KMS-11 (cell line): ENCODE data around the gene MKRN2.

Experiments used
- H2AFZ ChIP-seq: fragments of 200-600 bp; sonication (generic); 2 replicates; pipeline ENCODE4 v1.6.1; 2016; ENCODE audit warnings: antibody characterized with exemption, mixed run types, low read depth
- H3K27ac ChIP-seq: fragments of 200-600 bp; sonication (generic); 2 replicates; pipeline ENCODE4 v1.6.1; 2016; ENCODE audit warnings: mild to moderate bottlenecking, mixed run types
- H3K27me3 ChIP-seq: fragments of 200-600 bp; sonication (generic); 2 replicates; pipeline ENCODE4 v1.6.1; 2017; ENCODE audit warnings: mild to moderate bottlenecking, low read depth, mixed run types, moderate library complexity; ENCODE audit not compliant: insufficient read depth
- H3K36me3 ChIP-seq: fragments of 200-600 bp; sonication (generic); 2 replicates; pipeline ENCODE4 v1.6.1; 2017; ENCODE audit warnings: mild to moderate bottlenecking, mixed run types; ENCODE audit not compliant: insufficient read depth
- H3K4me1 ChIP-seq: fragments of 200-600 bp; sonication (generic); 2 replicates; pipeline ENCODE4 v1.6.1; 2016; ENCODE audit warnings: mild to moderate bottlenecking, low read depth, mixed run types; ENCODE audit not compliant: poor library complexity, severe bottlenecking
- H3K4me2 ChIP-seq: fragments of 200-600 bp; sonication (generic); 2 replicates; pipeline ENCODE4 v1.7.0; 2016; ENCODE audit warnings: mild to moderate bottlenecking, mixed run types
- H3K4me3 ChIP-seq: fragments of 200-600 bp; sonication (generic); IDR thresholded peaks from 2 replicates; pipeline ENCODE4 v1.6.1; 2017; ENCODE audit warnings: low read depth, low read length, mixed read lengths; ENCODE audit not compliant: insufficient read depth
- H3K79me2 ChIP-seq: fragments of 200-600 bp; sonication (generic); 2 replicates; pipeline ENCODE4 v1.6.1; 2016; ENCODE audit warnings: low read depth, mixed run types; ENCODE audit not compliant: insufficient read depth
- H3K9ac ChIP-seq: fragments of 200-600 bp; sonication (generic); 2 replicates; pipeline ENCODE4 v1.6.1; 2016; ENCODE audit warnings: mild to moderate bottlenecking, mixed run types
- H4K20me1 ChIP-seq: fragments of 200-600 bp; sonication (generic); 2 replicates; pipeline ENCODE4 v1.6.1; 2016; ENCODE audit warnings: mild to moderate bottlenecking, mixed run types; ENCODE audit not compliant: insufficient read depth
- CTCF ChIP-seq: fragments of 200-600 bp; sonication (generic); conservative IDR thresholded peaks from 2 replicates; pipeline ENCODE4 v1.6.1; 2017; ENCODE audit warnings: low read depth, mild to moderate bottlenecking, antibody characterized with exemption, low read length, moderate library complexity, mixed read lengths

The MKRN2 gene

GRCh38 chr3:12561397-12561796 is 4.5 kb downstream of the MKRN2 start:
- no peaks in the 10 kb centered on the region for H3K27me3 ChIP-seq
- H3K36me3 ChIP-seq: no peaks in the 10 kb centered on the region
- H3K79me2 ChIP-seq: peaks cover 73% of the 10 kb centered on the region
- peaks cover 36% of the 10 kb centered on the region for H3K4me1 ChIP-seq
- no peak overlapping the region for H3K4me3 ChIP-seq
- H3K4me2 ChIP-seq: no peak overlapping the region
- TF ChIP-seq CTCF: no peak
- H2AFZ ChIP-seq: no peak overlapping the region
- H3K9ac ChIP-seq: no peak overlapping the region
- no peak overlapping the region for H3K27ac ChIP-seq
- peaks cover 9% of the 10 kb centered on the region; the same call in 1 of the 2 replicates for H4K20me1 ChIP-seq

GRCh38 chr3:12562451-12562850 is 5.6 kb downstream of the MKRN2 start:
- H3K9ac ChIP-seq: no peak overlapping the region
- H2AFZ ChIP-seq: no peak overlapping the region
- peaks cover 78% of the 10 kb centered on the region for H3K79me2 ChIP-seq
- H3K36me3 ChIP-seq: no peaks in the 10 kb centered on the region
- H3K4me1 ChIP-seq: peaks cover 38% of the 10 kb centered on the region
- no peak overlapping the region for H3K27ac ChIP-seq
- no peak overlapping the region for H3K4me3 ChIP-seq
- TF ChIP-seq CTCF: no peak
- H3K27me3 ChIP-seq: no peaks in the 10 kb centered on the region
- H4K20me1 ChIP-seq: peaks cover 9% of the 10 kb centered on the region; the same call in 1 of the 2 replicates
- no peak overlapping the region for H3K4me2 ChIP-seq

- no peak overlapping the region for H3K9ac ChIP-seq
- no peaks in the 10 kb centered on the region for H3K36me3 ChIP-seq
- H3K79me2 ChIP-seq: peaks cover 47% of the 10 kb centered on the region; the same call in 1 of the 2 replicates
- no peak overlapping the region for H2AFZ ChIP-seq
- H4K20me1 ChIP-seq: no peaks in the 10 kb centered on the region
- H3K4me1 ChIP-seq: peaks cover 11% of the 10 kb centered on the region
- H3K27ac ChIP-seq: no peak overlapping the region
- no peak overlapping the region for H3K4me3 ChIP-seq
- no peak overlapping the region for H3K4me2 ChIP-seq
- H3K27me3 ChIP-seq: no peaks in the 10 kb centered on the region
- no peak for TF ChIP-seq CTCF
Measured at GRCh38 chr3:12566976-12567375, 10.1 kb downstream of the MKRN2 start.

GRCh38 chr3:12568747-12569146 is 11.9 kb downstream of the MKRN2 start:
- peaks cover 11% of the 10 kb centered on the region for H3K4me1 ChIP-seq
- no peak overlapping the region for H3K4me2 ChIP-seq
- no peaks in the 10 kb centered on the region for H3K36me3 ChIP-seq
- H2AFZ ChIP-seq: no peak overlapping the region
- no peaks in the 10 kb centered on the region for H3K27me3 ChIP-seq
- H4K20me1 ChIP-seq: no peaks in the 10 kb centered on the region
- H3K79me2 ChIP-seq: peaks cover 45% of the 10 kb centered on the region; the same call in 1 of the 2 replicates
- H3K9ac ChIP-seq: no peak overlapping the region
- H3K4me3 ChIP-seq: no peak overlapping the region
- TF ChIP-seq CTCF: no peak
- H3K27ac ChIP-seq: no peak overlapping the region
